ENCODE data around the gene C9orf153.

GRCh38 chr9:86285261-86285660, 25.8 kb upstream of the C9orf153 start:
- no peak for TF ChIP-seq CTCF (IDR thresholded peaks at IDR 0.05)
- TF ChIP-seq ZFX (IDR thresholded peaks at IDR 0.05; ENCODE audit: borderline replicate concordance): no peak

All from 22Rv1 (cell line).